ENCODE results near the gene CDKN2AIP.

DNA sequence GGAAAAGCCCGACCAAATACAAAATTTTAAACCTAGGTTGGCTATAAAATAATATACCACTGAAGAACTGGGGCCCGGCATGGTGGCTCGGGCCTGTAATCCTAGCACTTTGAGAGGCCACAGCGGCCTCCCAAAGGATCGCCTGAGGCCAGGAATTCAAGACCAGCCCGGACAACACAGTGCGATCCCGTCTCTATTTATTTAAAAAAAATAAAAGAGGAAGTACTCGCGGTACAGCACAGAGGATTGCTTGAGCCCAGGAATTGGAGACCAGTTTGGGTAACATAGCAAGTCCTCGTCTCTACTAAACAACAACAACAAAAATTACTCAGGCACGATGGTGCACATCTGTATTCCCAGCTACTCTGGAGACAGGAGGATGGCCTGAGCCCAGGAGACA, 44.8 kb upstream of the CDKN2AIP start:
- TF ChIP-seq CTCF (IDR thresholded peaks at IDR 0.05) (no peak), EZH2 (IDR thresholded peaks at IDR 0.05; ENCODE audit: borderline replicate concordance, insufficient read depth, low read depth, low read length, poor library complexity, severe bottlenecking) (no peak)
